H1 (cell line): ENCODE results near the gene UBQLNL. TPM values are rescaled to one million over a fixed set of nuclear protein-coding genes. Genes with fewer than 3 reads are reported as not detected.

ENCODE experiments used
- polyA plus RNA-seq, 7 experiments: library from polyadenylated mRNA; depleted of rRNA in 3 of 7; stranded (reverse) in 5 of 7; unstranded in 2 of 7; fragments of >200 nt in 5 of 7; fragments of 200-250 nt in 2 of 7; gene quantifications; 1 replicate in 5 of 7; 2 replicates in 1 of 7; 4 replicates in 1 of 7; pipeline versions ENCODE4 v1.2.1 to v1.2.3, GENCODE V29; 2011 to 2013; ENCODE audit warnings: missing spikeins in 2 of 7, mixed read lengths in 2 of 7
- total RNA-seq: library from RNA; stranded (reverse); fragmentation: NEBNext Ultra II Directional; extraction: Animal tissue kit (Norgen Biotek cat#: 25700); gene quantifications from 2 replicates; pipeline ENCODE4 v1.2.1, GENCODE V29; 2021

UBQLNL gene
- total and polyA plus RNA-seq, 2 of the 8 experiments (the other 6 are each of a cell fraction or from before 2014, with no cell fraction given) = 0.35 TPM; not detected in 1

Other genes with a start within 250 kb of the UBQLNL start
- gene HBE1, start 246.8 kb downstream of the UBQLNL start, total RNA-seq = not detected in 2 replicates
- gene HBE1, start 246.8 kb downstream of the UBQLNL start, polyA plus RNA-seq (2011; rRNA removed) = 0.20 and 0.39 TPM in 2 replicates
- gene OR51B4, start 214.8 kb downstream of the UBQLNL start, total RNA-seq = not detected in 2 replicates
- not detected in 2 replicates for gene OR51B4, start 214.8 kb downstream of the UBQLNL start, polyA plus RNA-seq (2011; rRNA removed)
- not detected in 2 replicates for gene OR51B2, start 192.4 kb downstream of the UBQLNL start, total RNA-seq
- gene OR51B2, start 192.4 kb downstream of the UBQLNL start, polyA plus RNA-seq (2011; rRNA removed) = not detected in 2 replicates
- gene OR51B5, start 173.2 kb downstream of the UBQLNL start, total RNA-seq = not detected in 2 replicates
- 0.06 TPM in 1 of 2 replicates, not detected in the other for gene OR51B5, start 173.2 kb downstream of the UBQLNL start, polyA plus RNA-seq (2011; rRNA removed)
- gene OR51B6, start 165.2 kb downstream of the UBQLNL start, total RNA-seq = not detected in 2 replicates
- gene OR51B6, start 165.2 kb downstream of the UBQLNL start, polyA plus RNA-seq (2011; rRNA removed) = not detected in 2 replicates
- not detected in 2 replicates for gene OR51M1, start 132.9 kb downstream of the UBQLNL start, total RNA-seq
- 0.08 TPM in 1 of 2 replicates, not detected in the other for gene OR51M1, start 132.9 kb downstream of the UBQLNL start, polyA plus RNA-seq (2011; rRNA removed)
- gene OR51Q1, start 94.6 kb downstream of the UBQLNL start, total RNA-seq = not detected in 2 replicates
- gene OR51Q1, start 94.6 kb downstream of the UBQLNL start, polyA plus RNA-seq (2011; rRNA removed) = 0.08 and 0.13 TPM in 2 replicates
- not detected in 2 replicates for gene OR51I1, start 75.2 kb downstream of the UBQLNL start, total RNA-seq
- not detected in 2 replicates for gene OR51I1, start 75.2 kb downstream of the UBQLNL start, polyA plus RNA-seq (2011; rRNA removed)
- not detected in 2 replicates for gene OR51I2, start 67.4 kb downstream of the UBQLNL start, total RNA-seq
- gene OR51I2, start 67.4 kb downstream of the UBQLNL start, polyA plus RNA-seq (2011; rRNA removed) = not detected in 2 replicates
- gene OR52D1, start 28.0 kb downstream of the UBQLNL start, total RNA-seq = not detected in 2 replicates
- not detected in 2 replicates for gene OR52D1, start 28.0 kb downstream of the UBQLNL start, polyA plus RNA-seq (2011; rRNA removed)
- gene UBQLN3, start 6.7 kb downstream of the UBQLNL start, total RNA-seq = not detected in 2 replicates
- not detected in 2 replicates for gene UBQLN3, start 6.7 kb downstream of the UBQLNL start, polyA plus RNA-seq (2011; rRNA removed)
- not detected in 2 replicates for gene OR52H1, start 31.8 kb upstream of the UBQLNL start, total RNA-seq
- 0.09 TPM in 2 replicates for gene OR52H1, start 31.8 kb upstream of the UBQLNL start, polyA plus RNA-seq (2011; rRNA removed)
- gene OR52B6, start 64.2 kb upstream of the UBQLNL start, total RNA-seq = not detected in 2 replicates
- gene OR52B6, start 64.2 kb upstream of the UBQLNL start, polyA plus RNA-seq (2011; rRNA removed) = not detected in 2 replicates
- 20.6 and 21.6 TPM in 2 replicates for gene TRIM6, start 79.9 kb upstream of the UBQLNL start, total RNA-seq
- gene TRIM6, start 79.9 kb upstream of the UBQLNL start, polyA plus RNA-seq (2011; rRNA removed) = 21.8 and 23.3 TPM in 2 replicates
- 0.63 and 0.76 TPM in 2 replicates for gene TRIM34, start 108.3 kb upstream of the UBQLNL start, total RNA-seq
- gene TRIM34, start 108.3 kb upstream of the UBQLNL start, polyA plus RNA-seq (2011; rRNA removed) = 2.6 and 5.8 TPM in 2 replicates
- gene TRIM5, start 168.4 kb upstream of the UBQLNL start, total RNA-seq = 33.3 and 35.5 TPM in 2 replicates
- 14.5 and 23.5 TPM in 2 replicates for gene TRIM5, start 168.4 kb upstream of the UBQLNL start, polyA plus RNA-seq (2011; rRNA removed)
- 56.0 and 57.4 TPM in 2 replicates for gene TRIM22, start 173.1 kb upstream of the UBQLNL start, total RNA-seq
- 42.9 and 82.7 TPM in 2 replicates for gene TRIM22, start 173.1 kb upstream of the UBQLNL start, polyA plus RNA-seq (2011; rRNA removed)
- gene OR56B1, start 219.7 kb upstream of the UBQLNL start, total RNA-seq = not detected in 2 replicates
- gene OR56B1, start 219.7 kb upstream of the UBQLNL start, polyA plus RNA-seq (2011; rRNA removed) = 0.08 and 0.20 TPM in 2 replicates
- not detected in 2 replicates for gene OR52N4, start 237.5 kb upstream of the UBQLNL start, total RNA-seq
- gene OR52N4, start 237.5 kb upstream of the UBQLNL start, polyA plus RNA-seq (2011; rRNA removed) = 3.5 and 3.7 TPM in 2 replicates